Raji (cell line): Measurements from ENCODE around the gene C17orf67.

Experiments used
- POLR2A ChIP-seq: IDR thresholded peaks from 2 replicates; pipeline ENCODE4 v1.6.1; 2011; ENCODE audit warnings: low read depth, low read length, control low read depth; ENCODE audit not compliant: insufficient read depth

C17orf67 gene

GRCh38 chr17:56847106-56847505, 13.4 kb upstream of the C17orf67 start:
- no peak for TF ChIP-seq POLR2A

DNA sequence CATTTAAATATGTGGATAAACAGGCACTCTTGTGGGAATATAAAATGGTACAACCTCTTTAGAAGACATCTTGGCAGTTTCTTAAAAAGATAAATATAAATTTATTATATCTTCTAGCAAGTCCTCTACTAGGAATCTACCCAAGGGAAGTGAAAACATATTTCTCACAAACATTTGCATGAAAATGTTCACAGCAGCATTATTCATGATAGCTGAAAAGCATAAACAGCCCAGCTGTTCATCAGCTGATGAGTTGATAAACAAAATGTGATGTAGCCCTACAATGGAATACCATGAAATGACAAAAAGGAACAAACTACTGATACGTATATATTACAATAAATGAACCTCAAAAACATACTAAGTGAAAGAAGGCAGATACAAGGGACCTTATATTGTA, 12.2 kb upstream of the C17orf67 start:
- TF ChIP-seq POLR2A = no peak

- TF ChIP-seq POLR2A = no peak
Measured at GRCh38 chr17:56842577-56842976, 8.9 kb upstream of the C17orf67 start.

GRCh38 chr17:56838687-56839086, 5.0 kb upstream of the C17orf67 start:
- TF ChIP-seq POLR2A = no peak

- TF ChIP-seq POLR2A = no peak
Measured at GRCh38 chr17:56835264-56835585, 1.5 kb upstream of the C17orf67 start.

DNA sequence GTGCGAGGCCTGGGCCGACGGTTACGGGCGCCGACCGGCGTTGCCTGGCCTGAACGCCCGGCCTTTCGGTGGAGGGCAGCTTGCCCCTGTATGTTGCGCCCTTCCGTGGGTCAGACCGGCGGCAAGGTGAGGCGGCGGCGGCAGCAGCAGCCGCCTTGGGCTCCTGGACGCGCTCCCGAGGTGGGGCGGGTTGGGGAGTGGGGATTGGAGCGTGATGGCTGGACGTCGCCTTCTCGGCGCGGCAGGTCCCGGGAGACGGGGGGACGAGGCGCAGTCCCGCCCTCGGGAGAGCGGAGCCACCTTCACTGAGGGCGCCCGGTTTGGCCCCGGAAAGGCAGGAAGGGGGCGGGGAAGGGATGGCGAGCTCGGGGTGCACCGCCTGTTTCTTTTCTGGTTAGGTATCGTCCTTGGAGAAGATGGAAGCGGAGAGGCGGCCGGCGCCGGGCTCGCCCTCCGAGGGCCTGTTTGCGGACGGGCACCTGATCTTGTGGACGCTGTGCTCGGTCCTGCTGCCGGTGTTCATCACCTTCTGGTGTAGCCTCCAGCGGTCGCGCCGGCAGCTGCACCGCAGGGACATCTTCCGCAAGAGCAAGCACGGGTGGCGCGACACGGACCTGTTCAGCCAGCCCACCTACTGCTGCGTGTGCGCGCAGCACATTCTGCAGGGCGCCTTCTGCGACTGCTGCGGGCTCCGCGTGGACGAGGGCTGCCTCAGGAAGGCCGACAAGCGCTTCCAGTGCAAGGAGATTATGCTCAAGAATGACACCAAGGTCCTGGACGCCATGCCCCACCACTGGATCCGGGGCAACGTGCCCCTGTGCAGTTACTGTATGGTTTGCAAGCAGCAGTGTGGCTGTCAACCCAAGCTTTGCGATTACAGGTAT, 902 bp upstream of the C17orf67 start:
- TF ChIP-seq POLR2A = no peak

DNA sequence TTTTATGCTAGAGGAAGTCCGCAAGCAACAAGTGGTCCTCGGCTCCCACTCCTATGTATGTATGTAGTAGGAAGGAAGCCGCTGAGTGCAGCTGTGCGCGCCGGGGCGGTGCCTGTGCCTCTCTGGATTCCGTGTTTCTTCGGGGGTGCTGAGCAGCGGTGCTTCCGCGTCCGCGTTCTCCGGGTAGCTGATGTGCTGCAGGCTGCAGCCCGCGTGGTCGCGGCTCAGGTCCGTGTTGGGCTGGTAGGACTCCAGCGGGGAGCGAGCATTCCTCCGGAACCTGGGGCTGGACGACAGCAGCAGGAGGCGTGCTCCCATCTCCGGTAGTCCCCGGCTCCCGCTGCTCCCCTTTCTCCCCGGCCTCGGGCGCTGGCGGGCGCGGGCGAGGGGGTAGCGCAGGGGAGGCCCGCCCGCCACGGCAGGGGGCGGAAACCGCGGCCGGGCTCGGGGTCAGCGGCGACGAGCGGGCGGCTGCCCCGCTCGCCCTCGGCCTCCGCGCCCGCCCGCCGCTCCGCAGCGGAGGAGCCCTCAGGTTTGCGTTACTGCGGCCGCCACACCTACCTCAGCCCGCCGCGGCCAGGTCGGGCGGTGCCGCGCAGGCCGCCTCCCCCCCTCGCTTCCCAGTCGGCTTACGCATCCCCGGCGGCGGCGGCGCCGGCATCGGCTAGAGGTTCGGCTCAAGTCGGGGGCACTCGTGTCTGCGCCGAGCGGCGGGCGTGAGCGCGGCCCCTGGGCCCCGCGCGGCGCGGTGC, 487 bp downstream of the C17orf67 start:
- peak; percentile 75 for TF ChIP-seq POLR2A

DNA sequence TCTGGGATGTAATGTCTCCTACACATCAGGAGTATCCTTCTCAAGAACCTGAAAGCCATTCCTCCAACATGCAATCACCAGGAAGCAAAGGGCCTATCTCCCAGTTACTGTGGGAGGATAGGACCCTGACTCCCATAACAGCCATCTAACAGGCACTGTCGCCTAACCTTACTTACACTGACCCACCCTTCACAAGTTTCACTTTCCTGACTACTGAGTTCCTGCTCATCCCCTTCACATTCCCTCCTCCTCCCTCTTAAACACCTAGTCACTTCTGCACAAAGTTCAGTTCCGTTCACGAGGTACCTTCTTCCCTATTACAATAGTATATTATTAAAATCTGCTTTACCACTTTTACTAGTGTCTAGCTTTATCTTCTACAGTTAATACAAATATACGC, 1.3 kb downstream of the C17orf67 start:
- no peak for TF ChIP-seq POLR2A

DNA sequence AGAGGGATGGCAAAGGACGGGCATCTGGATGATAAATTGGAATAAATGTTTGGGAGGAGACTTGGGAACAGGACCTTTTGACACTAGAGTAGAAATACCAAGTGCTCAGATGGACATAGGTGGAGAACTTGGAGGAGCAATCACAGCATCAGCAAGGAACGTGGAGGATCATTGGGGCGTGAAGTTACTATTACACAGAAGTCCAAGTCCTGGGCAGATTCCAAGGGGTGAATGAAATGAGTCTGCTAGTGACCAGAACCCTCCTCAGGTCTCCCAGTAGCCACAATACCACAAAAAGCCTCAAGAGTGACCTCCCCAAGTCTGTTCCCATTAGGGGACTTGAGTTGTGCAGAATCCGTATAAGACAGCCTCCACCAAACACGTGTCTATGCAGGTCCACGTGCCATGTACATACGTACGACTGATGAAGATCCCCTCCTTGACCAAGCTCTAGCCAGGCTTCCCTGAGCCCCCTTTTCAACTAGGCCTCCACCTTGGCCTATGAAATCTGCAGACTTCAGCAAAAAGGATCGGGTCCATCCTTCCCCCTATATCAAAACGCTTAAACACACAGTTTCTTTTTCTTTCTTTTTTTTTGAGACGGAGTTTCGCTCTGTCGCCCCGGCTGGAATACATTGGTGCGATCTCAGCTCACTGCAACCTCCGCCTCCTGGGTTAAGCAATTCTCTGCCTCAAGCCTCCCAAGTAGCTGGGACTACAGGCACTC, 2.2 kb downstream of the C17orf67 start:
- no peak for TF ChIP-seq POLR2A

- TF ChIP-seq POLR2A = no peak
Measured at GRCh38 chr17:56830726-56831368, 2.9 kb downstream of the C17orf67 start.

DNA sequence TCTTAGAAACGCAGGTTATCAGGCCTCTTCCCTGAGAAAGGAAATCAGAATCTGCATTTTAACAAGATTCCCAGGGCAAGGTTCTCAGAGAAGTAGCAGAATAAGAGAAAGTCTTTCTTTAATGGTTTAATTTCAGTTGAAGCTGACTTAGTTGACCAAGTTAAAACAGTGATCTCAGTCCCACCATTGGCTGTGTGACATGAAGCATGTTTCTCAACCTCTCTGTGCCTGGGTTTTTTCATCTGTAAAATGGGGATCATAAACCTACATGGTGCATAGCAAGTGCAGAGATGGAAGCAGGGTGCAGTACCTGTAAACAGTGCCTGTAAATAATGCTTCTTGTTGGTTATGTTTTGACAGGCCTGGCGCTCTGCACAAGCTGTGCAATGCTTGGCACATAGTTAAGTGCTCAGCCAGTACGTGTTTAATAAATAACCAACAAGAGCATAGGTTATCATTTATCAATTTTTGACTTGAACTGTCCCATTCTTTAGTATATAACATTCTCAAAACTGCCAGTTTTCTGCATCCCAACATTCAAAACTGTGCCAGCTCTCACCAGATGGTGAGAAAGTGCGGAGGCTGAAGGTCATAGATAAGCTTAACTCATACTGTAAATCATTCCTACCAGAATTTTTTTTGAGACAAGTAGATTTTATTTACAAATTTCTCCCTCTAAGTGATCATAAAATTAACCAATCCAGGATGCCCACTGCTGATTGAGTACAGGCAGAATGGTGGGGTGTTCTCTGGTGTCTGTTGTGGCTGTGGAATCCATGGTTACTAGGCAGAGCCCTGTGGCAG, 6.9 kb downstream of the C17orf67 start:
- TF ChIP-seq POLR2A = no peak

DNA sequence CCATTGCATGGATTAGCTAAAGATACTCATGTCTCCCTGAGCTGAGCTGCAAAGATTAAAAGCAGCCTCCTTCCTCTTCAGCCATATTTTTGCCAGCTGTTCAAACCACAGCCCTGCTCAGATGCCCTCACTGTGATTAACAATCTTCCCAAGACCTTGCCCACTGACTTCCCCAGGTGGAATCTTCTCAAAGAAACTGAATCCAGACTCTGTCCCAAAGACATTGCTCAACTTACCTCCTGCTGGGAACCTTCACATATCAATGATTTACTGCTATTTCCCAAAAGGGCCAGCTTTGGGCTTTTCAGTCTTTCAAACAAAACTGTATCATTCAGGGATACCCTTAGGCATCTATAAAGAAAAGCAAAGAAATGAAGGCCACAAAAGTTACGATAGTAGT, 9.2 kb downstream of the C17orf67 start:
- TF ChIP-seq POLR2A = no peak

- TF ChIP-seq POLR2A = no peak
Measured at GRCh38 chr17:56823848-56824247, 9.9 kb downstream of the C17orf67 start.

- TF ChIP-seq POLR2A = no peak
Measured at GRCh38 chr17:56822725-56823124, 11.0 kb downstream of the C17orf67 start.
